ENCODE measurements around the gene SLC4A7. TPM values are rescaled to one million over a fixed set of nuclear protein-coding genes. Genes with fewer than 3 reads are reported as not detected.
"Not testable (repeated sequence)": the region's sequence is repeated elsewhere in the genome, so short reads cannot be mapped to it uniquely, and the experiment has no call there.

The SLC4A7 gene
- total RNA-seq, 2 experiments from 2014 or later, result 46.4 to 53.0 TPM

DNA sequence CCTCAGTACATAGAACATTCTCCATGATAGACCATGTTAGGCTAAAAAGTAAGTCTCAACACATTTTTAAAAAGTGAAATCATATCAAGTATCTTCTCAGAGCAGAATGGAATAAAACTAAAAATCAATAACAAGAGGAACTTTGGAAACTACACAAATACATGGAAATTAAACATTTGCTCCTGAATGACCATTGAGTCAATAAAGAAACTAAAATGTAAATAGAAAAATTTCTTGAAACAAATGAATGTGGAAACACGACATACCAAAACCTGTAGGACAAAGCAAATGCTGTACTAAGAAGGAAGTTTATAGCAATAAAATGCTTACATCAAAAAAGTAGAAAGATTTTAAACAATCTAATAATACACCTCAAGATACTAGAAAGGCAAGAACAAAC lies 148.6 kb downstream of the SLC4A7 start:
- ChIA-PET CTCF (no interaction called here), POLR2A (no interaction called here)
- intact Hi-C loops (cut with DNase I, micrococcal nuclease), result no loop called here
- Mint-ChIP-seq H3K27me3 (no peaks in the 10 kb centered on the region), H3K9me3 (ENCODE audit: low read depth) (no peaks in the 10 kb centered on the region), H3K4me1 (no peaks in the 10 kb centered on the region), H3K36me3 (ENCODE audit: low read depth) (no peaks in the 10 kb centered on the region), H3K27ac (no peak overlapping the region), H3K4me3 (no peak overlapping the region)
- ATAC-seq, result no peak
- no peak for DNase-seq

DNA sequence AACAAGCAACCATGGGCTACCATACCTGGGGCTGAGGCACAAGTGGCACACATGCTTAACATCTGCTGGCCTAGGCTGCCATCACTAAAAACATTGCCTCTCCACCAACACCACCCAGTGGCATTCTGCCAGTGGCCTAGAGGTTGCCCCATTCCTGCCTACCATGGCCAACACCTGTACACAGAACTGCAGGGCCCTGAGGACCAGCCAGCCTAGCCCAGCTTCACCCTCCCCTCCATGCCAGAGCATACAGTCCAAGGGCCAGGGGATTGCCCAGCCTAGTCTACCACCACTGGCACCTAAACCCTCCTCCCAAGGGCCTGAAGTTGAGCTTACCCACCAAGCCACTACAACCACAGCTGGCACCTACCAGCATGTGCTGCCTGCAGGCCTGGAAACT lies 150.3 kb downstream of the SLC4A7 start:
- no peak for ATAC-seq
- CTCF ChIA-PET, result interaction anchor here (0.6 kb wide), 1 partner anchor 134 kb away, joined by 3 read pairs; no protein-coding TSS in a partner anchor
- no peaks in the 10 kb centered on the region for H3K36me3 Mint-ChIP-seq (ENCODE audit: low read depth)
- H3K4me3 Mint-ChIP-seq, result no peak overlapping the region
- no peaks in the 10 kb centered on the region for H3K4me1 Mint-ChIP-seq
- POLR2A ChIA-PET, result no interaction called here
- intact Hi-C loops (cut with DNase I, micrococcal nuclease), result no loop called here
- no peaks in the 10 kb centered on the region for H3K27me3 Mint-ChIP-seq
- no peak overlapping the region for H3K27ac Mint-ChIP-seq
- DNase-seq, result no peak
- H3K9me3 Mint-ChIP-seq (ENCODE audit: low read depth), result peaks cover 2% of the 10 kb centered on the region

DNA sequence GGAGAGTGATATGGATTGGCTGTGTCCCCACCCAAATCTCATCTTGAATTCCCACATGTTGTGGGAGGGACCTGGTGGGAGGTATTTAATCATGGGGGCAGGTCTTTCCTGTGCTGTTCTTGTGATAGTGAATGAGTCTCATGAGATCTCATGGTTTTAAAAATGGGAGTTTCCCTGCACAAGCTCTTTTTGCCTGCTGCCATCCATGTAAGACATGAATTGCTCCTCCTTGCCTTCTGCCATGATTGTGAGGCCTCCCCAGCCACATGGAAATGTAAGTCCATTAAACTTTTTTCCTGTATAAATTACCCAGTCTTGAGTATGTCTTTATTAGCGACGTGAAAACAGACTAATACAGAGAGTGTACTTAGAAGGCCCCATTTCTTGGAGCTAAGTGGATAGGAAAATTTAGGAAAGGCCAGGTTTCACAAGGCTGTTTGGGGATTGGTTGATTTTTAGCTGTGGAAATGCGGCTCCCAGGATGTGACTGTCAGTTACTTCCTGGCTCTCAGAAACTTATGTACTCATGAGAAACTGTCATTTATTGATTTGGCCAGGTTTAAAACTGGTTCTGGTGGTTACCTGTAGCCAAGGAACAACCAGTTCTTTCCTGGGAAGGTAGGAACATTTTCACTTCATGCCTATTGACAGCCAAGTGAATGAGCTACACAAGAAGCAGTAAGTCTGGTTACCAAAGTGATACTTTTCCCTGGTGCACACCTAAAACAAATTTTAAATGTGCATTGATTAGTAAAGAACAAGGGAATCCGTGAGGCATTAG lies 155.0 kb downstream of the SLC4A7 start:
- POLR2A ChIA-PET; DNase-seq; CTCF ChIA-PET; H3K27me3 Mint-ChIP-seq; intact Hi-C loops (cut with DNase I, micrococcal nuclease); H3K9me3 Mint-ChIP-seq (ENCODE audit: low read depth); H3K36me3 Mint-ChIP-seq (ENCODE audit: low read depth); H3K27ac Mint-ChIP-seq; H3K4me1 Mint-ChIP-seq; H3K4me3 Mint-ChIP-seq; ATAC-seq: not testable (repeated sequence)

DNA sequence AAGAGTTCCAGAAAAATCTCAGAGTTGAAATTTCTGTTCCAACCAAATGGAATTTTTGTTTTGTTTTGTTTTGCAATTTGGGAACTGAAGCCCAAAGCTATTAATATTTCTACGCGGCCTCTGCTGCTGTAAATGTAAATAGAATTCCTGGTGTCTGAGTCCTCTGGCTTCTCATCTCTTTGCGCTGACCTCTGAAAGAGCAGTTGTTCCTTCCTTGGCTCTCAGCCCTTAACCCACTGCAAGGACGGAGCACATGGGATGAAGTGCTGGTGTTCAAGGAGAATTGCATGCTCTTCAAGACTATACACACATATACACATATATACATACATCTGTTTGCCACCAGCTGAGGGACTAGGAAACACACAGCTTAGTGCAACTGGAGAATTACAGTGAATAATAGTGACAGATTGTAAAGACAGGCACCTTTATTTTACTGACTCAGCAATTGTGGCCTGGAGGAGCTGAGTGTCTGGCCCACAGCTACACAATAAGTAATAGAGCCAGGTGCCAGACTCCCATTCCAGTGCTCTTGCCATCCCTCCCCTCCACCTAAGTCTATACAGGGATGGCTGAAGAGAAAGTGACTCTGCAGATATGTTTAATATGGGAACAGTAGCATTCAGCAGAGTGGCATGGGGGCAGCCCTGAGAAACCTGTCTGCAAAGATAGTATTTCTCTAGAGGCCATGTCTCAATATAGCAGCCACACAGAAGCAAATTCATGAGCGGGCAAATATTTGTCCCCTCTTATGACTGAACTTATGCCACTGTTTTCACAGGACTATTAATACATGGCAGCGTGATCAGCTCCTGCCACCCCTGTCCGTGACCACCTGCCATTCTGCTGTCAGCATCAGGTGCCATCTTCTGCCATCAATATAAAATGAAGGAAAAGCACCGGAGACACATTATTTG lies 157.3 kb downstream of the SLC4A7 start:
- CTCF ChIA-PET, result interaction anchor here (0.5 to 0.6 kb wide), 2 partner anchors 178 to 811 kb away, joined by 3 to 4 read pairs; no protein-coding TSS in a partner anchor

DNA sequence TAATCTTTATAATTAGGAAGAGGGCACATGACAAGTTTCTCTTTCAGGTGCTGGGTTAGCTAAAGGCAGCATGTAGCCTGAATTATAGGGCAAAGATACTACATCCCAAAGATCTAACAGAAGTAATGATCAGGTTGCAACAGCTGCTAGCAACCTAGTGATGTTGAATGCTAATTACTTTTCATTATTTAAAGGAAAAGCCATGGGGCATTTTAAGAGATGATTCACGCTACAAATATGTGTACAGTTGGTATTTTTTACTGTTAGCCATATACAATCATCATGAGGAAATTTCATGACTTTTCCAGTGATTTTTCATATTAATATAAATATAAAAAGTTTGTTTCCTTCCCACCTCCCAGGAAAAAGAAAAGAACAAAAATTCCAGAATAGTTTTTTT lies 158.0 kb downstream of the SLC4A7 start:
- DNase-seq (no peak), ATAC-seq (no peak)
- POLR2A ChIA-PET, result no interaction called here
- intact Hi-C loops (cut with DNase I, micrococcal nuclease), result no loop called here
- Mint-ChIP-seq H3K4me1 (no peaks in the 10 kb centered on the region), H3K36me3 (ENCODE audit: low read depth) (peaks cover 2% of the 10 kb centered on the region), H3K9me3 (ENCODE audit: low read depth) (peaks cover 6% of the 10 kb centered on the region), H3K4me3 (no peak overlapping the region), H3K27ac (no peak overlapping the region), H3K27me3 (no peaks in the 10 kb centered on the region)
- CTCF ChIA-PET, result interaction anchor here (0.5 kb wide), 1 partner anchor 812 kb away, joined by 3 read pairs; no protein-coding TSS in a partner anchor

More for the DNA sequence above, 157.3 kb downstream of the SLC4A7 start:
- ATAC-seq, result no peak
- no peaks in the 10 kb centered on the region for H3K27me3 Mint-ChIP-seq
- H3K36me3 Mint-ChIP-seq (ENCODE audit: low read depth), result peaks cover 2% of the 10 kb centered on the region
- H3K4me3 Mint-ChIP-seq, result no peak overlapping the region
- POLR2A ChIA-PET, result no interaction called here
- intact Hi-C loops (cut with DNase I, micrococcal nuclease), result no loop called here
- H3K4me1 Mint-ChIP-seq, result no peaks in the 10 kb centered on the region
- no peak overlapping the region for H3K27ac Mint-ChIP-seq
- DNase-seq, result no peak
- H3K9me3 Mint-ChIP-seq (ENCODE audit: low read depth), result peaks cover 6% of the 10 kb centered on the region

DNA sequence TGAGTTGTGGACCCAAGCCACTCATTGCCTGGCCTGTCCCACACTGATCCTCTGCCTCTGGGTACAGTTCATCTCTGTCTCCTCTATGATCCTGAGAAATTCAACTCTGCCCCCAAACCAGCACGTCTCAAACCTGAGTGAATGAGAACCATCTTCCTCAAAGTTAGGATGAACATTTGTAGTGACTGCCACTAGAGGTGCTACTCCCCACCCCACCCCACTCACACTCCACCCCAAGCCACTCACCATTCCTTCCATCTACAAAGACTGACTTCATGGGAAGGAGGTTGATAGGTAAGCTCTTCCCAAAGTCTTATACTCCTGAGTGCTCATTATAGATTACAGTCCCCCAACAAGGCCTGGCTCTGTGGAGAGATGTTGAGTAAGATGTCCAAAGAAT lies 158.8 kb downstream of the SLC4A7 start:
- Mint-ChIP-seq H3K36me3 (ENCODE audit: low read depth) (peaks cover 2% of the 10 kb centered on the region), H3K27me3 (no peaks in the 10 kb centered on the region), H3K4me1 (no peaks in the 10 kb centered on the region), H3K9me3 (ENCODE audit: low read depth) (peaks cover 6% of the 10 kb centered on the region), H3K4me3 (no peak overlapping the region), H3K27ac (no peak overlapping the region)
- CTCF ChIA-PET, result no interaction called here
- no peak for ATAC-seq
- intact Hi-C loops (cut with DNase I, micrococcal nuclease), result no loop called here
- DNase-seq, result no peak
- POLR2A ChIA-PET, result no interaction called here

DNA sequence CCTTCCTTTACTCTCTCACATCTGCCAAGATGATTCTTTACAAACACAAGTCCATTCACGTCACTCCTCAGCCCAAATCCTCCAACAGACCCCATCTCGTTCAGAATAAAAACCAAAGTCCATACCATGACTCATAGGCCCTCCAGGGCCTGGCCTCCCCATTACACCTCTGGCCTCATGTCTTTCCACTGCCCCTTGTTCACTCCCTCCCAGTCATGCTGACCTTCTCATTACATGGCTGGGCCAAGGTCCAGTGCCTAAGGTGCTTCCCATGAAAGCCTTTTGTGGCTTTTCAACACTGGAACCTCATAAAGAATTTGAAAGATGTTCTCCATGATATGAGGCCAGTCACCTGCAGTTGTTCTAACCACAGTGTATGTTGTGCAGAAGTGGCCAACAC lies 159.5 kb downstream of the SLC4A7 start:
- H3K4me1 Mint-ChIP-seq, result no peaks in the 10 kb centered on the region
- H3K36me3 Mint-ChIP-seq (ENCODE audit: low read depth), result peaks cover 2% of the 10 kb centered on the region
- peaks cover 6% of the 10 kb centered on the region for H3K9me3 Mint-ChIP-seq (ENCODE audit: low read depth)
- ChIA-PET POLR2A (no interaction called here), CTCF (interaction anchor here (1.0 kb wide), 1 partner anchor 190 kb away, joined by 3 read pairs; no protein-coding TSS in a partner anchor)
- DNase-seq, result no peak
- H3K27me3 Mint-ChIP-seq, result no peaks in the 10 kb centered on the region
- no peak overlapping the region for H3K4me3 Mint-ChIP-seq
- H3K27ac Mint-ChIP-seq, result no peak overlapping the region
- intact Hi-C loops (cut with DNase I, micrococcal nuclease), result no loop called here
- no peak for ATAC-seq

DNA sequence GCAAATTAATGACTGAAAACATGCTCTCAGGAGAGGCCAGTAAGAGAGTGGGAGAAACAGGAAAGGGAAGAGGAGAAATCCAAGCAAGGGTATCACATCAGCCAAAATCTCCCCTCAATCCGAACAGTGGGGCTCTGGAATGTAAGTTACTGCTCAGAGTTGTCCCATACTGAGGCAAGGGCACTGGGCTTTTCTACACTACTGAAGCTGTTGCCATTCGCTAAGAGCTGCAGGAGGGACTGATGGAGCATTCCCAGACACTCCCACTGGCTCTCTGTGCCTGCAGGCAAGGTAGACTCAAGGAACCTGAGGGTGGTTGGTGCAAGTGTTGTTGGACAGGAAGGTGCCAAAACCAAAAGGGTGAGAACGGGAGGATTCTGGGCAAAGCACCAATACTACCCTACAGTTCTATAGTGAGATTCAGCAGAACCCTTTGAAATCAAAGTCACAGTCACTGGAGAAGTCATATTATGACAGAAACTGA lies 161.1 kb downstream of the SLC4A7 start:
- no peak overlapping the region for H3K27ac Mint-ChIP-seq
- ChIA-PET CTCF (interaction anchor here (1.2 kb wide), 1 partner anchor 10 kb away, joined by 3 read pairs; no protein-coding TSS in a partner anchor), POLR2A (no interaction called here)
- H3K9me3 Mint-ChIP-seq (ENCODE audit: low read depth), result peaks cover under 1% of the 10 kb centered on the region
- no peak for ATAC-seq
- peaks cover under 1% of the 10 kb centered on the region for H3K36me3 Mint-ChIP-seq (ENCODE audit: low read depth)
- no peaks in the 10 kb centered on the region for H3K4me1 Mint-ChIP-seq
- no peaks in the 10 kb centered on the region for H3K27me3 Mint-ChIP-seq
- H3K4me3 Mint-ChIP-seq, result no peak overlapping the region
- intact Hi-C loops (cut with DNase I, micrococcal nuclease), result no loop called here
- no peak for DNase-seq

Other genes with a start within 250 kb of the SLC4A7 start
- under 1 TPM; 0.19 to 0.57 TPM for gene NEK10, start 115.0 kb downstream of the SLC4A7 start, total RNA-seq
- under 1 TPM; 0.25 TPM for gene EOMES, start 237.9 kb upstream of the SLC4A7 start, total RNA-seq

All from activated CD4-positive, alpha-beta T cell treated with anti-CD3 and anti-CD28 coated beads for 36 hours (primary cell).